Hepatocyte (in vitro differentiated cells): ENCODE measurements around the gene RTF1. TPM values are rescaled to one million over a fixed set of nuclear protein-coding genes. Genes with fewer than 3 reads are reported as not detected.

Experiments
- DNase-seq: peaks from one replicate; pipeline ENCODE4 v3.0.0-alpha.2; 2016; ENCODE audit warnings: low spot score
- H2AFZ ChIP-seq: fragments of 200-600 bp; sonication (generic); 2 replicates; pipeline ENCODE4 v1.6.0; 2016; ENCODE audit warnings: antibody characterized with exemption, mild to moderate bottlenecking
- H3K27ac ChIP-seq: fragments of 200-600 bp; sonication (generic); 2 replicates; pipeline ENCODE4 v1.5.1; 2016; ENCODE audit warnings: mild to moderate bottlenecking
- H3K27me3 ChIP-seq: fragments of 200-600 bp; sonication (generic); 2 replicates; pipeline ENCODE4 v1.6.1; 2016
- H3K36me3 ChIP-seq: fragments of 200-600 bp; sonication (generic); replicated peaks from 2 replicates; pipeline ENCODE4 v1.5.1; 2016; ENCODE audit warnings: low read depth; ENCODE audit not compliant: insufficient read depth
- H3K4me1 ChIP-seq: fragments of 200-600 bp; sonication (generic); 2 replicates; pipeline ENCODE4 v1.5.1; 2016; ENCODE audit warnings: mild to moderate bottlenecking, moderate library complexity; ENCODE audit not compliant: insufficient read depth
- H3K4me2 ChIP-seq: fragments of 200-600 bp; sonication (generic); 2 replicates; pipeline ENCODE4 v1.6.0; 2016
- H3K4me3 ChIP-seq: fragments of 200-600 bp; sonication (generic); 2 replicates; pipeline ENCODE4 v1.5.1; 2016; ENCODE audit warnings: mild to moderate bottlenecking
- H3K79me2 ChIP-seq: fragments of 200-600 bp; sonication (generic); 2 replicates; pipeline ENCODE4 v1.6.0; 2017; ENCODE audit warnings: mild to moderate bottlenecking
- H3K9me2 ChIP-seq: fragments of 200-600 bp; sonication (generic); replicated peaks from 2 replicates; pipeline ENCODE4 v1.6.0; 2017; ENCODE audit warnings: mild to moderate bottlenecking; ENCODE audit not compliant: insufficient read depth
- H3K9me3 ChIP-seq: fragments of 200-600 bp; sonication (generic); 2 replicates; pipeline ENCODE4 v1.5.1; 2016; ENCODE audit warnings: low read depth, mild to moderate bottlenecking
- H4K20me1 ChIP-seq: fragments of 200-600 bp; sonication (generic); 2 replicates; pipeline ENCODE4 v1.6.0; 2016; ENCODE audit warnings: mild to moderate bottlenecking; ENCODE audit not compliant: insufficient read depth, poor library complexity, severe bottlenecking
- EZH2 ChIP-seq: fragments of 200-600 bp; sonication (generic); IDR thresholded peaks from 2 replicates; pipeline ENCODE4 v1.6.1; 2016; ENCODE audit warnings: antibody characterized with exemption, mild to moderate bottlenecking, borderline replicate concordance
- EZH2phosphoT487 ChIP-seq: fragments of 200-600 bp; sonication (generic); IDR thresholded peaks from one replicate; pipeline ENCODE4 v1.6.1; 2018; ENCODE audit warnings: antibody characterized with exemption, mild to moderate bottlenecking, low read depth, moderate library complexity; ENCODE audit not compliant: unreplicated experiment, severe bottlenecking
- WGBS: methylation state at CpG from one replicate; pipeline ENCODE4 v1.1.6; 2016; ENCODE audit warnings: low lambda C conversion rate; ENCODE audit errors: missing lambda C conversion rate; 5-methylcytosine and 5-hydroxymethylcytosine counted together
- polyA plus RNA-seq: library from polyadenylated mRNA; unstranded; fragments of >200 nt; fragmentation: Nextera tagmentation; extraction: Ambion mirVana; gene quantifications from 2 replicates; pipeline ENCODE4 v1.2.1, GENCODE V29; 2016
- total RNA-seq: library from RNA; depleted of rRNA; stranded (reverse); fragments of >200 nt; gene quantifications from 2 replicates; pipeline ENCODE4 v1.2.3, GENCODE V29; 2014
- TF ChIP-seq, protein P1 (sequence below): fragments of 200-600 bp; sonication (generic); IDR thresholded peaks from 2 replicates; pipeline ENCODE4 v1.5.1; 2016; ENCODE audit warnings: antibody characterized with exemption, mild to moderate bottlenecking; ENCODE audit not compliant: poor library complexity

The RTF1 gene
- total and polyA plus RNA-seq, 2 experiments from 2014 or later = 34.1 to 73.4 TPM

DNA sequence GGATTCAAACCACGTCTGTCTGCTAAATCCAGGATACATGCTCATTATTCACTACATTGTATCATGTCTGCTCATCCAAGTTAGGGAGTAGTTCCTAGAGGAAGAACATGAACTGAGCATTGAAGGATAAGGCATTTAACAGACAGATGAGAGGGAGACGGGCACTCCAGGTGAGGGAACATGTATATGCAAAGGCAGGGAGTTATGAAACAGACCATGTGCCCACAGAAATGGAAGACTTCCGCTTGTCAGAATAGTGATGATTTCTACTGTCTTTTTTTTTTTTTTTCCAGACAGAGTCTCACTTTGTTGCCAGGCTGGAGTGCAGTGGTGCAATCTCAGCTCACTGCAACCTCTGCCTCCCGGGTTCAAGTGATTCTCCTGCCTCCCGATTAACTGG, 9.6 kb upstream of the RTF1 start:
- Histone ChIP-seq H3K9me2 (no peaks in the 10 kb centered on the region), H3K27ac (peak overlapping the region; percentile 83), H3K4me3 (no peak overlapping the region), H3K4me2 (no peak overlapping the region), H3K9me3 (no peaks in the 10 kb centered on the region), H3K36me3 (no peaks in the 10 kb centered on the region), H3K4me1 (peaks cover 6% of the 10 kb centered on the region), H2AFZ (no peak overlapping the region), H4K20me1 (no peaks in the 10 kb centered on the region), H3K79me2 (peaks cover 4% of the 10 kb centered on the region), H3K27me3 (no peaks in the 10 kb centered on the region)
- TF ChIP-seq EZH2phosphoT487 (no peak), EZH2 (no peak)
- TF ChIP-seq, protein P1, sequence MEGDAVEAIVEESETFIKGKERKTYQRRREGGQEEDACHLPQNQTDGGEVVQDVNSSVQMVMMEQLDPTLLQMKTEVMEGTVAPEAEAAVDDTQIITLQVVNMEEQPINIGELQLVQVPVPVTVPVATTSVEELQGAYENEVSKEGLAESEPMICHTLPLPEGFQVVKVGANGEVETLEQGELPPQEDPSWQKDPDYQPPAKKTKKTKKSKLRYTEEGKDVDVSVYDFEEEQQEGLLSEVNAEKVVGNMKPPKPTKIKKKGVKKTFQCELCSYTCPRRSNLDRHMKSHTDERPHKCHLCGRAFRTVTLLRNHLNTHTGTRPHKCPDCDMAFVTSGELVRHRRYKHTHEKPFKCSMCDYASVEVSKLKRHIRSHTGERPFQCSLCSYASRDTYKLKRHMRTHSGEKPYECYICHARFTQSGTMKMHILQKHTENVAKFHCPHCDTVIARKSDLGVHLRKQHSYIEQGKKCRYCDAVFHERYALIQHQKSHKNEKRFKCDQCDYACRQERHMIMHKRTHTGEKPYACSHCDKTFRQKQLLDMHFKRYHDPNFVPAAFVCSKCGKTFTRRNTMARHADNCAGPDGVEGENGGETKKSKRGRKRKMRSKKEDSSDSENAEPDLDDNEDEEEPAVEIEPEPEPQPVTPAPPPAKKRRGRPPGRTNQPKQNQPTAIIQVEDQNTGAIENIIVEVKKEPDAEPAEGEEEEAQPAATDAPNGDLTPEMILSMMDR = no peak
- no peak for DNase-seq
- WGBS = 80% methylated on average over 5 of the region's 5 CpGs

DNA sequence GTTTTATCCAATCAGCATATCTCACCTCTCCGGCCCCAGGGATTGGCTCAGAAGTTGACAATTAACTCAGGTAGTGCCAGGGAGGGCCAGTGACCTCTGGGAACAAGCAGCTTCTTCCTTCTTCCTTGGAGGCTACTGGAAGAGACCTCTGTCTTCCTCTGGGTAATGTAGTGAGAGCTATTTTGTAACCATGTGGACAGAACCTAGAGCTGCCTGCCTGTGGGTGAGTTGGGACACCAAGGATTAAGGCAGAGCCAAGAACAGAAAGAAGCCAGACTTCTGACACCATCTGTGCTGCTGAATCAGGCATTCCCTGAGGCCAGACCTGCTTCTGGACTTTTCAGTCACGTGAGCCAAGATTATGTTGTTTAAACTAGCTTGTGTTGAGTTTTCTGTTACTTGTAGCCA, 8.7 kb upstream of the RTF1 start:
- no peak for TF ChIP-seq EZH2
- TF ChIP-seq, protein P1 = no peak
- TF ChIP-seq EZH2phosphoT487 = no peak
- Histone ChIP-seq H4K20me1 (no peaks in the 10 kb centered on the region), H3K4me1 (peaks cover 6% of the 10 kb centered on the region), H3K9me3 (no peaks in the 10 kb centered on the region), H2AFZ (no peak overlapping the region), H3K27ac (peak overlapping the region; percentile 83), H3K4me2 (peak overlapping the region; percentile 19), H3K36me3 (no peaks in the 10 kb centered on the region), H3K27me3 (no peaks in the 10 kb centered on the region), H3K4me3 (no peak overlapping the region), H3K9me2 (no peaks in the 10 kb centered on the region), H3K79me2 (no peaks in the 10 kb centered on the region)
- 32% methylated on average over 2 of the region's 2 CpGs for WGBS
- DNase-seq = peak; percentile 89

DNA sequence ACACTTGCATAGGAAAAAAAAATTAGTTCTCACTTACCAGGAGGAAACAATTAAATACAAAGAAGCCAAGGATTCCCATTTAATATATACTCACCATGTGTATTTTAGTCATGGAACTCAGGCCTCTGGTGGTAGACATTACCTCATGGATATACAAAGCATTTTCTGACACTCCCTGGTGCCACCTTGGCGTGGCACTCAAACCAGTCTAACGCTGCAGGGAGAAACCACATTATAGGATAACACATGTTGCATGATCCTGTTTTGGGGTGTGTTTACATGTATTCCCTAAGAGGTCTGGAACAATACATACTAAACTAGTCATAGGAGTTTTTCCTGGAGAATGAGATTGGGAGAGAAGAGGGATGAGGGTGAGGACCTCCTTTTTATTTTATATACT, 5.9 kb upstream of the RTF1 start:
- Histone ChIP-seq H3K79me2 (peaks cover 12% of the 10 kb centered on the region), H3K4me2 (no peak overlapping the region), H3K27me3 (no peaks in the 10 kb centered on the region), H3K4me1 (peaks cover 8% of the 10 kb centered on the region), H3K9me3 (no peaks in the 10 kb centered on the region), H3K27ac (no peak overlapping the region), H4K20me1 (no peaks in the 10 kb centered on the region), H2AFZ (no peak overlapping the region), H3K9me2 (no peaks in the 10 kb centered on the region), H3K36me3 (no peaks in the 10 kb centered on the region), H3K4me3 (no peak overlapping the region)
- TF ChIP-seq, protein P1 = no peak
- TF ChIP-seq EZH2 = no peak
- TF ChIP-seq EZH2phosphoT487 = no peak
- 89% methylated on average over 2 of the region's 2 CpGs for WGBS
- no peak for DNase-seq

DNA sequence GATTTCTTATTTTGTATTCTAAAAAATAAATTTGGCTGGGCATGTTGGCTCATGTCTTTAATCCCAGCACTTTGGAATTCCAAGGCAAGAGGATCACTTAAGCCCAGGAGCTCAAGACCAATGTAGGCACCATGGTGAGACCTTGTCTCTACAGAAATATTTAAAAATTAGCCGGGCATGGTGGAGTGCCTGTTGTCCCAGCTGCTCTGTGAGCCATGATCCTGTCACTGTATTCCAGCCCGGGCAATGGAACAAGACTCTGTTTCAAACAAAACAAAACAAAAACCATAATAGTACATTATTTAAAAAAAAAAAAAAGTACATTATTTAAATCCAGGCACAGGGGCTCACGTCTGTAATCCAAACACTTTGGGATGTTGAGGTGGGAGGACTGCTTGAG, 5.5 kb upstream of the RTF1 start:
- H3K4me1 ChIP-seq = peaks cover 12% of the 10 kb centered on the region
- no peaks in the 10 kb centered on the region for H3K9me2 ChIP-seq
- no peaks in the 10 kb centered on the region for H3K9me3 ChIP-seq
- no peaks in the 10 kb centered on the region for H3K27me3 ChIP-seq
- WGBS = 88% methylated on average over 3 of the region's 3 CpGs
- TF ChIP-seq EZH2phosphoT487 (no peak), EZH2 (no peak)
- TF ChIP-seq, protein P1 = no peak
- no peak for DNase-seq
- H2AFZ ChIP-seq = no peak overlapping the region
- no peaks in the 10 kb centered on the region for H3K36me3 ChIP-seq
- no peak overlapping the region for H3K4me2 ChIP-seq
- peaks cover 16% of the 10 kb centered on the region for H3K79me2 ChIP-seq
- H3K4me3 ChIP-seq = no peak overlapping the region
- H3K27ac ChIP-seq = no peak overlapping the region
- no peaks in the 10 kb centered on the region for H4K20me1 ChIP-seq
